Liver (tissue), 3 donors: ENCODE data around the gene PPP1R2B.

Experiments
- EGR1 ChIP-seq, 2 donors: IDR thresholded peaks; 2 replicates each; pipeline ENCODE4 v1.6.1; 2016 to 2018; ENCODE audit warnings: antibody characterized with exemption in 2 of 2, low read depth in 2 of 2
- FOXA1 ChIP-seq: IDR thresholded peaks from 2 replicates; pipeline ENCODE4 v1.6.1; 2016; ENCODE audit warnings: antibody characterized with exemption
- GABPA ChIP-seq, 2 donors: IDR thresholded peaks in 1 of 2; conservative IDR thresholded peaks in 1 of 2; 2 replicates each; pipeline ENCODE4 v1.6.1; 2016; ENCODE audit warnings: antibody characterized with exemption in 2 of 2, mild to moderate bottlenecking in 1 of 2, moderate library complexity in 1 of 2
- HNF4G ChIP-seq: IDR thresholded peaks from 2 replicates; pipeline ENCODE4 v1.6.1; 2016; ENCODE audit warnings: antibody characterized with exemption
- JUND ChIP-seq, 2 donors: IDR thresholded peaks; 2 replicates each; pipeline ENCODE4 v1.6.1; 2016; ENCODE audit warnings: antibody characterized with exemption in 2 of 2
- RXRA ChIP-seq, 2 donors: IDR thresholded peaks; 2 replicates each; pipeline ENCODE4 v1.6.1; 2017 to 2018; ENCODE audit warnings: antibody characterized with exemption in 2 of 2, mild to moderate bottlenecking in 1 of 2
- SP1 ChIP-seq: IDR thresholded peaks from 2 replicates; pipeline ENCODE4 v1.6.1; 2018; ENCODE audit warnings: antibody characterized with exemption, mild to moderate bottlenecking
- TAF1 ChIP-seq: conservative IDR thresholded peaks from 2 replicates; pipeline ENCODE4 v1.6.1; 2016; ENCODE audit warnings: antibody characterized with exemption, mild to moderate bottlenecking
- YY1 ChIP-seq: IDR thresholded peaks from 2 replicates; pipeline ENCODE4 v1.6.1; 2016; ENCODE audit warnings: antibody characterized with exemption, mild to moderate bottlenecking
- TF ChIP-seq, protein P1 (sequence below): IDR thresholded peaks from 2 replicates; pipeline ENCODE4 v1.6.1; 2016; ENCODE audit warnings: antibody characterized with exemption, mild to moderate bottlenecking
- TF ChIP-seq, protein P2 (sequence below): fragments of 150-350 bp; IDR thresholded peaks from 2 replicates; pipeline ENCODE4 v1.5.1; 2017; ENCODE audit warnings: improper control_type of control experiment, low read depth, low read length; ENCODE audit not compliant: missing input control
- TF ChIP-seq, protein P3 (sequence below): IDR thresholded peaks from 2 replicates; pipeline ENCODE4 v1.6.1; 2016; ENCODE audit warnings: antibody characterized with exemption
- TF ChIP-seq, protein P4 (sequence below): IDR thresholded peaks from 2 replicates; pipeline ENCODE4 v1.6.1; 2016; ENCODE audit warnings: antibody characterized with exemption
- TF ChIP-seq, protein P5 (sequence below): IDR thresholded peaks from 2 replicates; pipeline ENCODE4 v1.6.1; 2016; ENCODE audit warnings: antibody characterized with exemption
- donor health status: healthy.
- donor health status: healthy.

DNA sequence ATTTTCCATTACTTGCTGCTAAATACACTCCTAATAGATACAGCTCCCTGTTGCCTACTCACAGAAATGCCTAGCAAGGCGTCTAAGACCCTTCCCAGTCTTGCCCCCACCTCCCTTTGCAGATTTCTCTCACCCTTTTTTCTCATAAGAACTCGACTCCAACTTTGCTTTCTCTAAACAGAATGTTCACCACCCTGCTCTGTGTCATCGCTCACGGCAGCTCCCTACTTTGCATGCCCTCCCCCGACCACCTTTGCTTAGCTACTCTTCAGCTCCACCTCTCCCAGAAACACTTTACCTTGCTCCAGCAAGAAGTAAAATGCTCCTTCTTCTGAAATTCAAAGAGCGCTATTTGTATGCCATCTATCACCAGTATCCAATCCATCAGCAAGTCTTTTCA lies 15.2 kb upstream of the PPP1R2B start:
- TF ChIP-seq, protein P1, sequence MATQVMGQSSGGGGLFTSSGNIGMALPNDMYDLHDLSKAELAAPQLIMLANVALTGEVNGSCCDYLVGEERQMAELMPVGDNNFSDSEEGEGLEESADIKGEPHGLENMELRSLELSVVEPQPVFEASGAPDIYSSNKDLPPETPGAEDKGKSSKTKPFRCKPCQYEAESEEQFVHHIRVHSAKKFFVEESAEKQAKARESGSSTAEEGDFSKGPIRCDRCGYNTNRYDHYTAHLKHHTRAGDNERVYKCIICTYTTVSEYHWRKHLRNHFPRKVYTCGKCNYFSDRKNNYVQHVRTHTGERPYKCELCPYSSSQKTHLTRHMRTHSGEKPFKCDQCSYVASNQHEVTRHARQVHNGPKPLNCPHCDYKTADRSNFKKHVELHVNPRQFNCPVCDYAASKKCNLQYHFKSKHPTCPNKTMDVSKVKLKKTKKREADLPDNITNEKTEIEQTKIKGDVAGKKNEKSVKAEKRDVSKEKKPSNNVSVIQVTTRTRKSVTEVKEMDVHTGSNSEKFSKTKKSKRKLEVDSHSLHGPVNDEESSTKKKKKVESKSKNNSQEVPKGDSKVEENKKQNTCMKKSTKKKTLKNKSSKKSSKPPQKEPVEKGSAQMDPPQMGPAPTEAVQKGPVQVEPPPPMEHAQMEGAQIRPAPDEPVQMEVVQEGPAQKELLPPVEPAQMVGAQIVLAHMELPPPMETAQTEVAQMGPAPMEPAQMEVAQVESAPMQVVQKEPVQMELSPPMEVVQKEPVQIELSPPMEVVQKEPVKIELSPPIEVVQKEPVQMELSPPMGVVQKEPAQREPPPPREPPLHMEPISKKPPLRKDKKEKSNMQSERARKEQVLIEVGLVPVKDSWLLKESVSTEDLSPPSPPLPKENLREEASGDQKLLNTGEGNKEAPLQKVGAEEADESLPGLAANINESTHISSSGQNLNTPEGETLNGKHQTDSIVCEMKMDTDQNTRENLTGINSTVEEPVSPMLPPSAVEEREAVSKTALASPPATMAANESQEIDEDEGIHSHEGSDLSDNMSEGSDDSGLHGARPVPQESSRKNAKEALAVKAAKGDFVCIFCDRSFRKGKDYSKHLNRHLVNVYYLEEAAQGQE: no peak
- TF ChIP-seq, protein P2, sequence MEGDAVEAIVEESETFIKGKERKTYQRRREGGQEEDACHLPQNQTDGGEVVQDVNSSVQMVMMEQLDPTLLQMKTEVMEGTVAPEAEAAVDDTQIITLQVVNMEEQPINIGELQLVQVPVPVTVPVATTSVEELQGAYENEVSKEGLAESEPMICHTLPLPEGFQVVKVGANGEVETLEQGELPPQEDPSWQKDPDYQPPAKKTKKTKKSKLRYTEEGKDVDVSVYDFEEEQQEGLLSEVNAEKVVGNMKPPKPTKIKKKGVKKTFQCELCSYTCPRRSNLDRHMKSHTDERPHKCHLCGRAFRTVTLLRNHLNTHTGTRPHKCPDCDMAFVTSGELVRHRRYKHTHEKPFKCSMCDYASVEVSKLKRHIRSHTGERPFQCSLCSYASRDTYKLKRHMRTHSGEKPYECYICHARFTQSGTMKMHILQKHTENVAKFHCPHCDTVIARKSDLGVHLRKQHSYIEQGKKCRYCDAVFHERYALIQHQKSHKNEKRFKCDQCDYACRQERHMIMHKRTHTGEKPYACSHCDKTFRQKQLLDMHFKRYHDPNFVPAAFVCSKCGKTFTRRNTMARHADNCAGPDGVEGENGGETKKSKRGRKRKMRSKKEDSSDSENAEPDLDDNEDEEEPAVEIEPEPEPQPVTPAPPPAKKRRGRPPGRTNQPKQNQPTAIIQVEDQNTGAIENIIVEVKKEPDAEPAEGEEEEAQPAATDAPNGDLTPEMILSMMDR: no peak
- TF ChIP-seq, protein P3, sequence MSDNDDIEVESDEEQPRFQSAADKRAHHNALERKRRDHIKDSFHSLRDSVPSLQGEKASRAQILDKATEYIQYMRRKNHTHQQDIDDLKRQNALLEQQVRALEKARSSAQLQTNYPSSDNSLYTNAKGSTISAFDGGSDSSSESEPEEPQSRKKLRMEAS: no peak
- TF ChIP-seq RXRA (IDR thresholded peaks at IDR 0.05) (no peak), EGR1 (IDR thresholded peaks at IDR 0.05; ENCODE audit: low read depth in 2 of 2) (no peak), JUND (IDR thresholded peaks at IDR 0.05) (no peak), TAF1 (no peak), YY1 (no peak), HNF4G (no peak), GABPA (IDR thresholded peaks at IDR 0.05 in 1 of 2, conservative IDR thresholded peaks at IDR 0.05 in 1 of 2) (no peak), FOXA1 (no peak), SP1 (no peak)
- TF ChIP-seq, protein P4, sequence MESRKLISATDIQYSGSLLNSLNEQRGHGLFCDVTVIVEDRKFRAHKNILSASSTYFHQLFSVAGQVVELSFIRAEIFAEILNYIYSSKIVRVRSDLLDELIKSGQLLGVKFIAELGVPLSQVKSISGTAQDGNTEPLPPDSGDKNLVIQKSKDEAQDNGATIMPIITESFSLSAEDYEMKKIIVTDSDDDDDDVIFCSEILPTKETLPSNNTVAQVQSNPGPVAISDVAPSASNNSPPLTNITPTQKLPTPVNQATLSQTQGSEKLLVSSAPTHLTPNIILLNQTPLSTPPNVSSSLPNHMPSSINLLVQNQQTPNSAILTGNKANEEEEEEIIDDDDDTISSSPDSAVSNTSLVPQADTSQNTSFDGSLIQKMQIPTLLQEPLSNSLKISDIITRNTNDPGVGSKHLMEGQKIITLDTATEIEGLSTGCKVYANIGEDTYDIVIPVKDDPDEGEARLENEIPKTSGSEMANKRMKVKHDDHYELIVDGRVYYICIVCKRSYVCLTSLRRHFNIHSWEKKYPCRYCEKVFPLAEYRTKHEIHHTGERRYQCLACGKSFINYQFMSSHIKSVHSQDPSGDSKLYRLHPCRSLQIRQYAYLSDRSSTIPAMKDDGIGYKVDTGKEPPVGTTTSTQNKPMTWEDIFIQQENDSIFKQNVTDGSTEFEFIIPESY: no peak
- TF ChIP-seq, protein P5, sequence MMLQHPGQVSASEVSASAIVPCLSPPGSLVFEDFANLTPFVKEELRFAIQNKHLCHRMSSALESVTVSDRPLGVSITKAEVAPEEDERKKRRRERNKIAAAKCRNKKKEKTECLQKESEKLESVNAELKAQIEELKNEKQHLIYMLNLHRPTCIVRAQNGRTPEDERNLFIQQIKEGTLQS: no peak
